HG02885 (cell line): ENCODE measurements around the gene TMC3.
"Not testable (repeated sequence)": the region's sequence is repeated elsewhere in the genome, so short reads cannot be mapped to it uniquely, and the experiment has no call there.

ENCODE experiments used
- ATAC-seq: cut with Tn5 transposase; IDR thresholded peaks from one replicate; pipeline ENCODE4 v1.9.1; 2021; ENCODE audit warnings: mild to moderate bottlenecking; ENCODE audit not compliant: unreplicated experiment, poor library complexity

The TMC3 gene

DNA sequence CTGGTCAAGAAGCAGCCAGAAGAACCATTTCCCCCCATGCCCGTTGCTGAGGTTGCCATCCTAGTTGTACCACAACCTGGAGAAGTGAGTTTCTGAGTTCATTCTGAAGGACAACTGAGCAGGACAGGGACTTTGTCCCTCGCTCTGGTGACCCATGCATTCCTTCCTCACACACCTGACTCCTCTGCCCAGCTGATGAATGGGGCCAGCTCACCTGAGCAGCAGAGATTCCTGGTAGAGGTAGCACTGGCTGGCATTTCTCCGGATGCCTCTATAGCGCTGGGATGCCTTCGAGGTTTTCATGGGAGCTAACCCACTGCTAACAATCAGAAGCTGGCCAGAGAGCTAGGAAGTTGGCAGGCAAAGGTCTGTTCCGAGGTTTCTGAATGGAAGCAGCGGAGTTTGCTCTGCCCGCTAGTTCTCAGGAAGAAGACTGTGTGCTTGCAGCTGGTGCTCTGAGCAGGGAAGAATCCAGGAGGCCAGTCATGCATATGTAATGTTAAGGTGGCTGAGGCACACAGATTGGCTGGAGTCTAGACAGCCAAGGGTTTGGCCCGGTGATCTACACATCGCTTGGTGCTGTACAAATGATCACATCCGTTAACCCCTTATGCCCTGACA is at the start of gene TMC3:
Gene TMC3, minus strand, starts transcription at position 439 of the 621 bp plus-strand sequence. Its CDS starts 136 bp downstream, at position 303.
- ATAC-seq, result no peak

DNA sequence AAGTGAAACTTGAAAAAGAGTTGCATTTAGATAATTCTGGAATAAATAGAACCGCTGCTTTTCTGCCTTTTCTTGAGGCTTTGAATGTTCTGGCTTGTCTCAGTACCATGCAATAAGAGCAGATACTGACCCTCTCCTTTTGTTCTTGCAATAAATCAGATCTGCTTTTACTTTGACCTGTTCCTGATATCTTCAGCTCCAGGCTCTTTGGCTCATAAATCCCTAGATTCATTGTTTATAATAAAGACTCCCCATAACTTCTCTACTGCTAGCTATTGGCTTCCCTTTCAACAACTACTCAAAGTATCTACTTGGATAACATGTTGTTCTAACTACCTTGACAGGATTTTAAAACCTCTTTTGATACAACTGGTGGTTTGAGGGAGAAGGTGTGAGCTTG is 47.4 kb upstream of the TMC3 start:
- ATAC-seq, result no peak

DNA sequence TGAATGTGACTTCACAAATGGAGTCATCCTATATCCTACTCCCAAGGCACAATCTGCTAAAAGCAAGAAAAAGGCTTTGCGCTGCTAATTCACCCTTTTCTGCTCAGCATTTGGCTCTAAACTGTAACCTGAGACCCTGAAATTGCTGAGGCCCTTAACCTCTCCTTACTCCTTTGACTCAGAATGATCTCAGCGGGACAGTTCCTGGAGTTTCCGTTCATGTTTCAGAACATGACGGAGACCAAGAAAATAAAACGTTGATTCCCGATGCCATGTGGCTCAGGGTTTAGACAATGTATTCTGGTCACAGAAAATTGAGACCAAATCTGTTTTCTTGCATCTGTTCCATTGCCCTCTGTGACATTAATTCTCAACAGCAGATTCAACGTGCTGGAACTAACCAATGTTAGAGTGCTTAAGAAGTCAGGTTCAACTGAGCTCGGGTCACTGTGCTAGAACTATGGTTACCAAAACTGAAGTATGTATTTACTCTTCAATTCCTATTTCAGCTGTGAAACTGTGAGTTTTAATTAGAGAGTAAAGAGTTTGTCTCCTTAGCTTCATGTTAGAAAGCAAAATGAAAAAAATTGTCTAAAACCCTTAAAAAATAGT is 45.4 kb upstream of the TMC3 start:
- no peak for ATAC-seq

DNA sequence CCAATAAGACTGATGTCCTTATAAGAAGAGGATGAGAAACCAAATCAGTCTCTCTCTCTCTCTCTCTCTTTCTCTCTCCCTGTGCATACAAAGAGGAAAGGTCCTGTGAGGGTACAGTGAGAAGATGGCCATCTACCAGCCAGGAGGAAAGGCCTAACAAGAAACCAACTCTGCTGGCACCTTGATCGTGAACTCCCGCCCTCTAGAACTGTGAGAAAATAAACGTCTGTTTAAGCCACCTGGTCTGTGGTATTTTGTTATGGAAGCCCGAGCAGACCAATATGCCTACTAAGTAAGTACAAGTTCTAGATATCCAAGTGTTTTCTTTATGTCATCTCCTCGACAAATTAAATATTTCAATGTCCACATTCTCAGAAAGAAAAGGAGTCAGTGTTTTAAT is 44.9 kb upstream of the TMC3 start:
- ATAC-seq, result no peak

DNA sequence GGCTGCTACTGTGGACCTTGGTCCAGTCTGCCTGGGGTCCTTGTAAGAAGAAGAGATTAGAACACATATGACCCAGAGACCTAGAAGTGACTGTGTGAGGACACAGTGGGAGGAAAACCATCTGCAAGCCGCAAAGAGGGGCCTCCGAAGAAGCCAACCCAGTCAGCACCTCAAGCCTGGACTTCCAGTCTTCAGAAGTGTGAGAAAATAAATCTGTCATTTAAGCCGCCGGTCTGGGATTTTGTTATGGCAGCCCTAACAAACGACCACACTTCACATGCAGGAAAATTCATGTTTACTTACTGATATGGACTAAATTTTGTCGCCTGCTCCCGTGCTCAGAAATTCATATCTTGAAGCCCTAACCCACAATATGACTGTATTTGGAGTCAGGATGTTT is 44.4 kb upstream of the TMC3 start:
- ATAC-seq, result no peak

DNA sequence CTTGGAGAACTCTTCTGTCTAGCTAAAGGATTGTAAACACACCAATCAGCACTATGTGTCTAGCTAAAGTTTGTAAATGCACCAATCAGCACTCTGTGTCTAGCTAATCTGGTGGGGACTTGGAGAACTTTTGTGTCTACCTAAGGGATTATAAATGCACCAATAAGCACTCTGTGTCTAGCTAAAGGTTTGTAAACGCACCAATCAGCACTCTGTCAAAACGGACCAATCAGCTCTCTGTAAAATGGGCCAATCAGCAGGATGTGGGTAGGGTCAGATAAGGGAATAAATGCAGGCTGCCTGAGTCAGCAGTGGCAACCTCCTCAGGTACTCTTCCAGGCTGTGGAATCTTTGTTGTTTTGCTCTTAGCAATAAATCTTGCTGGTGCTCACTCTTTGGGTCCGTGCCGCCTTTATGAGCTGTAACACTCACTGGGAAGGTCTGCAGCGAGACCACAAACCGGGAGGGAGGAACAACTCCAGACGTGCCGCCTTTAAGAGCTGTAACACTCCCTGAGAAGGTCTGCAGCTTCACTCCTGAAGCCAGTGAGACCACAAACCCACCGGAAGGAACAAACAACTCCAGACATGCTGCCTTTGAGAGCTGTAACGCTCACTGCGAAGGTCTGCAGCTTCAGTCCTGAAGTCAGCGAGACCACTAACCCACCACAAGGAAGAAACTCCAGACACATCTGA is 40.4 kb upstream of the TMC3 start:
- not testable (repeated sequence) for ATAC-seq

DNA sequence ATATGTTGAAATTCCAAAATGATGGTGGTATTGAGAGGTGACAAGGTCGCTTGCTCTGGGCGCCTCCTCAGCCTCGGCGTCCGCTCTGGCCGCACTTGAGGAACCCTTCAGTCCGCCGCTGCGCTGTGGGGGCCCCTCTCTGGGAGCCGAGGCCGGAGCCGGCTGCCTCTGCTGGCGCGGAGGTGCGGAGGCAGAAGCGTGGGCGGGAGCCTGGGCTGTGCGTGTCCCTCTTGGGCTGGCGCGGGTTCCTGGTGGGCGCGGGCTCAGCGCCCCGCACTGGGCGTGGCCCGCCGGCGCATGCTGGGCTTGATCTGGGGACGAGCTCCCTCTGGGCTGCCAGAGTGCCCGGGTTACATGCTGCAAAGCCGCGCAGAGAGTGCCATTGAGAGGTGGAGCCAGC is 39.8 kb upstream of the TMC3 start:
- ATAC-seq, result no peak

DNA sequence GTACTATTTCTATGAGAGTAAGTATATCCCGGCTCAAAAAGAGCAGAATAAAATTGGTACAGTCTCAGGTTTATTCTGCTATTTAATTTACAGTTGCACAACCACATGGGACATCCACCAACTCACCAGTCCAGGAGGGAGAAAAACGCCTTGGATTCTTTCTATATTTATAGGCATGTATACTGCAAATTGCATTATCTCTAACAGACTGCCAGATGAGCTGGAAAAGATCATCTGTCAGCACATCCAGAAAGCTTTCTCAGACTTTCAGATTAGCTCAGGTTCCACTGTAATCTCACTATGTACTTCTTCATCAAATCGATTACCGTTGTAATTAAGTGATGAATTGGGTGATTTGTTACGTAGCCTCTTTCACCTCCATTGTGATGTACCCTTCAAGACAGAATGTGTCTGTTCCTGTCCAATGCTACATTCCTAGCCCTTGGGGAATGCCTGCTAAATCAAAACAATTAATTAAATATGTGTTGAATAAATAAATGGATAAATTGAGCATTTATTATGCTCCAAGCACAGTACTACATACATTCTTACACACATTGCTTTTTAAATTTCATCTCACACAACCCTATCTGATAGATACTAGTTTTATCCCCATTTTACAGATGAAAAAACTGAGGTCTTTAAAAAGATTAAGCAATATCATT is 38.1 kb upstream of the TMC3 start:
- no peak for ATAC-seq

DNA sequence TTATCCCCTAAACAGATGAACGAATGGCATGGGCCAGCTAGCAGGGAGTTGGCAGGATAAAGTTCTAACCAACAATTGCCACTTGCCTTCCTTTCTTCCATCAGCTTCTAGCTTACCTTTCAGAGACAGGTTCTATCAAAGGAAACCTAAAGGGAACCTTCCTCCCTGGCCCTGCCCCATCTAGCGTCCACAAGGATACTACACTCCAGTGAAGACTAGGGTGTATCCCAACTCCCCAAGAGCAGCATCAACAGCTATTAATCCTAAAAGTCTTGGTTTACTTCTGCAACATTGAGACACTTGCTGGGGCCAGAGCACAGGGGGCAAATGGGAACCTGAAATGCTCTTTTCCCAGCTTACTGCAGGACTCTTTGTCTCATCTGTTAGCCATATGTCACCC is 37.0 kb upstream of the TMC3 start:
- no peak for ATAC-seq

DNA sequence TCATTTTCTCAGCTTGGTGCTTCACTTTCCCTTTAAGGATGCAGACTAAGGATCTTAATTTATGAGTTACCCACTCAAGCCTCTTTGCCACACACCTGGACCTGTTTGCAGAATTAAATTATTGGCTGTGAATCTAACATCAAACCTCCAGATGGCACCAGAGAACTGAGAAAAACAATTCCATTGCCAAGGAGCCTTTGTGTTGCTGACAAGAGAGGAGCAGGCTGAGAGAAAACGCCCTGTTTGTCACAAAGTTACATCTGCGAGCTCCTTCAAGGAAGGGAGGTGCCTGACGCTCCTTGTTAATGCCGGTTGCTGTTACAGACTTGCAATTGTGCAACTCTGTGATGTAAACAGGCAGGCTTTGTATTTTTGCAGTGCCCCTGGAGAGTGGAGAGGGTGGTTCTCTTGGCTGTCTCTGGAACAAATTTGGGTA is 36.3 kb upstream of the TMC3 start:
- no peak for ATAC-seq

DNA sequence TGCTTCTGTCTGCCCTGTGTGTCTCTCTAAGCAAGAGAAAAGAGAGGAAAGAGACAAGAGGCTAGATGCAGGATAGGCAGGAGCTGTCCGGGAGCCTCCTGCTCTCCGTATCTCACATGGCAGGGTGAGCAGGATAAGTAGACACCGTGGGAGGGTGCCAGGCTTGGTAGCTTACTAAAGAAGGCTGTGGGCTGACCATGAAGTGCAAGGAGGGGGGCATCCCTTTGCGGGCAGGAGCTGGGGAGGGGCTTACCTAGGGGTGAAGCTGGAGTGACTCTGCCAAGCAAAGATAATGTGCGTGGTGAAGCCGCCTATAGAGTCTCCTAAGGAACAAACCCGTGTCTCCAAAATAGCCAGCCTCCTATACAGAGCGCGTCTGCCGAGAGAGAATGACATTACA is 33.7 kb upstream of the TMC3 start:
- ATAC-seq, result no peak

DNA sequence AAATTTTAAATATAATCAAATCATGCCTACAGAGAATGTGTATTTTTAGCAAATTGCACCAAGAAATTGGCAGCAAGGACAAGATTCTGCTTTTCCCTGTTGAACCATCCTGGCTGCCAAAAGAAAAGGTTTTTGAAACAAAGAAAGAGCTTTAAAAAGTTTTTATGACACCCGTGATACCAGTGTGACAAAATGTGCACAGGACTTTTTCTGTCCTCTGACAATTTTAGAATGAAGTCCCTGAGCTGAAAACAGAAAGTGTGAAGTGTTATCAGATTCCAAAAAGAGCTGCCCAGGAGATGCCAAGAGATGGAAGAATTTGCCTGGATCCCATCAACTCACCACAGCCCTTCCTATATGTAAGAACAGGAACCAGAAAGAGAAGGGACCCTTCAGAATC is 33.2 kb upstream of the TMC3 start:
- no peak for ATAC-seq

DNA sequence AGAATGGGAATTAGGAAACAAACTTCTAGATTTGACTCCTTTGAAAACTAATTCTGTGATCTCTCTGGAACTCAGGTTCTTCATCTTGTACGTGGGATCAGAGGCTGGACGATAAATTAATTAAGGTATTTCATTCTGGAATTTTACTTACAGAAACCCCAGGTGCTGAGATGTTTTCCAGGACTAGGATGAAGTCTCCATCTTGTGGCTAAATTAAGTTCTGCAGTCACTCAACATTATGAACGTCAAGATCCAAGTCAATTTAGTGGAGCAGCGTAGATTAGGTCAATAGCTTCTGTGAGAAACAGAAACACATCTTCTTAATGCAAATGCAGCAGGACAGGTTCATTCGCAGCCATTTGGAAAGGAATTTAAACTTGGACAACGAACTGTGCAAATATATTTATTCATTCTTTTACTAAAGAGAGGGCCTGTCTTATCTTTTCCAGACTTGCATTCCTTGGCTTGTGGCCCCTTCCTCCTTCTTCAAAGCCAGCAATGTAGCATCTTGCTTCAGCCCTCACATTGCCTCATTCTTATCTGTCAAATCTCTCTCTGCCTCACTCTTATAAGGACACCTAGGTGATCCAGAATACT is 26.7 kb upstream of the TMC3 start:
- ATAC-seq, result no peak

DNA sequence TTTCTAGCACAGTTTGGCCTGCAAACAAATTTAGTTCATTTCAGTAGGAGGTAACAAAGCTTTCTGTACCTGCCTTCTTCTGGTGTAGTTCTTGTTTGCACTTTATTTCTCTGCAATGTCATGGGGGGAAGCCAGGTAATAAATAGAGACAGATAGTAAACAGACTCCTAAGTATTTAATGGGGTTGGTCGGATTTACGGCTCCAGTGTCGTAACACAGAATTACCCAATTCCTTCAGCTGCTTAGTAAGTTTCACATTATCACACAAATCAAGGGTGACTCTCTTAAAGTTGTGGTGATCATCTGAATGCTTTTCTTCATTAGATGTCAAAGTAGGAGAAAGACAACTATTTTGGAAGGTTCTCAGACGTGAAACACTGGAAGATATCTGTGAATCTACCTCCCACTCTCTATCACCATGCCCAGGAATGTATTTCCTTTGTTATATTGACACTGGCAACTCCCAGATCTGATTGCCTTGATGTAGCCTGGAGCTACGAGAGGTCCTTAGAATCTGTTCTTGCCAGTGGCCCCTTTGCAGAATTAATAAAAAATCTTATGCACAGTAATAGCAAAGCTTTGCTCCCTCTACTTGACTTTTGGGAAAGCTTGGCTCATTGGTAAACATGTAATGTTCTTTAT is 25.0 kb upstream of the TMC3 start:
- no peak for ATAC-seq

DNA sequence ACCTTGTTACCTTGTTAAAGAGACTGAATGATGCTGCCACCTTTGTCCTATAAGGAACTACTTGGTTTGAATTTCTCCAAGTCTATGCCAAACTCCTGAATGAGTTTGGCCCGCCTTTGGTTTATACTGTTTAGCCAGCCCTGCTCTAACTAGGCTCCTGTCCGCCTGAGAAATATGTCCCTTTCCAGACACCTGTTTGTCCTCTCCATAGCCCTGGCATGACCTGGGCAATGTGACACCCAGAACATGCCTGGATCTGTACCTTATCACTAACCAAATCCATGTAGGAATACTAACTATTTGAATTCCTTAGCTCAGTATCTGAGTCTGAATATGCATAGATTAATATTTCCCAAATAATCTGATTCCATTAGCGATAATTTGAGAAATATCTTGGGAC is 24.4 kb upstream of the TMC3 start:
- ATAC-seq, result no peak

DNA sequence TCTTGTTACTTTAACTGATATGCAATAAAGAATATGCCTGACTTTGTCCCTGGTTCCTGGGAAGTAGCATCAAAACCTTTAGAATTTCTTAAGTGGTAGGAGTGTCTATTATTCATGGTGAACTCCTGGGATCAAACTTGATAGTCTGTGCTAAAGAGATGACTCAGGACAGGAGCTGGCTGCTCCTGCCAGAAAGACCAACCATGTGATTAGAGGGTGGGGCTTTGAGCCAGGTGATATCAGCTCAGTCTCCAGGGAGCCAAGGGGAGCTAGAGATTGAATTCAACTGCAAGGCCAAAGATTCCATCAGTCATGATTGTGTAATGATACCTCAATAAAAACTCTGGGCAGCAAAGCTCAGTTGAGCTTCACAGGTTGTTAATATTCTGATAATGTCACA is 20.6 kb upstream of the TMC3 start:
- ATAC-seq, result no peak

DNA sequence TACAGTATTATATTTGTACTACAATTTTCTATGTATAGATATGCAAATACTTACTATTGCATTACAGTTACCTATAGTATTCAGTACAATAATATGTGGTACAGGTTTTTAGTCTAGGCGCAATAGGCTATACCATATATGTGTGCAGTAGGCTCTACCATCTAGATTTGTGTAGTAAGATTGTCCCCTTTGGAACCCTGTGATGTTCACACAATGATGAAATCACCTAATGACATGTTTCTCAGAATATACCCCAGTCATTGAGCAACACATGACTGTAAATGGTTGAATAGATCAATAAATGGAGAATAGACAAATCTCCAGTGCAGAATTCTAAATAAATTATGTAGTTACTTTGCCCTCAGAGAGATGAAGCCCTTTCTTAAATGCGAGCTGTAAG is 17.6 kb upstream of the TMC3 start:
- ATAC-seq, result no peak

DNA sequence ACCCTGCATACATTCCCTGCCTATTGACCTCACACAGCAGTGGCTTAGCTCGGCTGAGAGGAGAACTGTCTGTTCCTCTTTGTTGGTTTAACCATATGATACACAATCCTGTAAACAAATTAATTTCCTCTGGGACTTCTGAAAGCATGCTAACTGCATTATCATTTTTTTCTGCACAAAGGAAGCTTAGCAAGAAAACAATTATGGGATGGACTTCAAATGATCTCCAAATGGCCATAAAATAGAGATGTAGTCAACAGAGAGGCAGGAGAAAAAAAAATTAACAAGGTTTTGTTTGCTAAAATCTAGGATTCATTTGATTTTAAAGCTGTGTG is 14.4 kb upstream of the TMC3 start:
- ATAC-seq, result no peak

DNA sequence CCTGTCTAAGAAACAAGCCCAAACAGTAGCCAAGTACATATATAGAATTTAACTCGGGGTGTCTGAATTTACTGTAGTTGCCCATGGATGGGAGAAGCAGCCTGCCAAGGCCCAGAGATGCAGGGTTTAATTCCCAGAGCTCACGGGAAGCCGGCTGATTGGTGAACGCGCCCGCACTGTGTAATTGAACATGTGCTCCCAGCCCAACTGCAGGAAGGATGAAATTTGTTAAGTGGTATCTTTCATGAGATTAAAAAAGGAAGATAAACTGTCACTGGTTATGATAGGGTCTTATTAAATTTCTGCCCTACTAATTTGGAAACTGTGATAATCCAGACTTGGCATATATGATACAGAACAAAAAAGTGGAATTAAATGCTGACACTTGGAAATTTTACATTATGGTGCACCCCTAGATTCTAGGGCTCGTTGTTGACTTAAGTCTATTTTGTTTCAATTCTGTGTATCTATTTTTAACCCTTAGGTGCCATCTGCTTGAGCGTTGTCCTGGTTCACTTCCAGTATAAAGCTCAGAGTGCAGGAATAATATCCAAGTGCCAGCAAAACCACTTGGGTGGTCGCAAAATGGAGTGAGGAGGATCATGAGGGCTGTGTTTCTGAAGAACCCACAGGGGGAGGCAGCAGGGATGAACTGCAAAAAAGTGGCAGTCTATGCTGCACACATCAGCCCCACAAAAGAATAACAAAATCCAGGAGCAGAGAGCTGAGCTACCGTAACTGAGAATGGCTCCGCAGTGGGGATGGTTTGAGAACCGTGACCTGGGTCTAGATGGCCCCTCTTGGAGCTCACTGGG is 13.8 kb upstream of the TMC3 start:
- no peak for ATAC-seq

DNA sequence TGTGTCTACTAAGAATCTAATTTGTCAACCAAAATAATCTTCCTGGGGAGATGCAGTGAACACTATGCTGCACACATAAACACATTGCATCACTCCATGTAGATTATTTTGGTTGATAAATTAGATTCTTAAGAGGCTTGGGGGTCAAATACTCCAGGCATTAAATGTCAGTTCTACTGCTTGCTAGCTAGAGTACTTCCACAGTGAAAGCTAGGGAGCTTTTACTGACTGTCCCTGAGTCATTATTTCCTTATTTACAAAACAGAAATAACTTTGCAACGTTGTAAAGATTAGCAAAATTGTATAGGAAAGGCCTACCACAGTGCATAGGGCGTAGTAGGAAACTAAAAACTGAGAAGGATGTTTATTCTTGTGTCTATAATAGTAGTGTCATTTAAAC is 12.9 kb upstream of the TMC3 start:
- ATAC-seq, result no peak
